GM19467 (cell line): Measurements from ENCODE around the gene GLE1.

Source experiments
- ATAC-seq: cut with Tn5 transposase; IDR thresholded peaks from one replicate; pipeline ENCODE4 v1.9.1; 2021; ENCODE audit warnings: mild to moderate bottlenecking, moderate library complexity; ENCODE audit not compliant: unreplicated experiment

GLE1 gene

DNA sequence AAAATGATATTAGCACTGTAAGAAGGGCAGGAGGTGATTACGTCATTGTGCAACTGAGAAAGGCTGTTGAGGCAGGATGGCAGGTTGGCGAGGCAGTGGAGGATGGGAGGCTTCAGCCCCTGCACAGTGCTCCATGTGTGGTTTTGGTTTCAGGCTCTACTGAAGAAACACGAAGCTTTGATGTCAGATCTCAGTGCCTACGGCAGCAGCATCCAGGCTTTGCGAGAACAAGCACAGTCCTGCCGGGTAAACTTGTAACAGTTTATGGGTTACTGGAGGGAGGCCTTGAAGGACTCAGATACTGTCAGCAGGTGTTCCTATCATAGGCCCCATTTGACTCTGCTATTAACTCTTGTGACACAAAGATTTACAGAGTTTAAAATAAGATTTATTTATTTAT lies 82.9 kb downstream of the GLE1 start:
- no peak for ATAC-seq

DNA sequence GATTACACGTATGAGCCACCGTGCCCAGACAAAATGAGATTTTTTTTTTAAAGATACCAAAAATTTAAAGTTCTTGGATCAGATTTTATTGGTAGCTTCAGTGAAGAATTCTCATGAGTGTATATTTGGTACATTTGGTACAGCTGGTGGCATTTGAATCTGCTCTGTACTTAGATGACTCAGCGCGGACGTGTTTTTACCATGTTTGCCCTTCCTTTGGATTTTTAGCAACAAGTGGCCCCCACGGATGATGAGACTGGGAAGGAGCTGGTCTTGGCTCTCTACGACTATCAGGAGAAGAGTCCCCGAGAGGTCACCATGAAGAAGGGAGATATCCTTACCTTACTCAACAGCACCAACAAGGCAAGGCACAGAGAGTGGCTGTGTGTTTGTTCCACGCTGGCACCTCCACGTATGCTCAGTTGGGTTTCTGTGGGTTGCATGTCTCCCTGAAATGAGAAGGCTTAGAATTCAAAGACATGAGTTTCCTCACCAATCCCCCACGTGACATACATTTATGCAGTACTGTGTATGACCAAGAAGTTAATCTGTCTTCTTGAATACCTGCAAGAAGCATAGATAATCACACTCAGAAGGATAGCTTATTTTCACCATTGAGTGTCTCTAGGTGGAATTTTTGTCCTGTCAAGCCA lies 84.2 kb downstream of the GLE1 start:
- no peak for ATAC-seq
